Thyroid gland (tissue), 4 donors: Measurements from ENCODE around the gene CRABP2. TPM values are rescaled to one million over a fixed set of nuclear protein-coding genes. Genes with fewer than 3 reads are reported as not detected.

Source experiments
- DNase-seq, 2 donors: peaks; one replicate each; pipeline ENCODE4 v3.0.0-alpha.2; 2019
- H3K27ac ChIP-seq, 3 donors: fragments of 200-600 bp; sonication (generic); 1 replicate in 2 of 3; 2 replicates in 1 of 3; pipeline ENCODE4 v1.5.1; 2016 to 2019; ENCODE audit warnings: mild to moderate bottlenecking in 1 of 3, moderate library complexity in 1 of 3
- H3K27me3 ChIP-seq: fragments of 200-600 bp; sonication (generic); one replicate; pipeline ENCODE4 v1.5.1; 2019
- H3K36me3 ChIP-seq, 2 donors: fragments of 200-600 bp; sonication (generic); one replicate each; pipeline ENCODE4 v1.5.1; 2016 to 2019
- H3K4me1 ChIP-seq, 2 donors: fragments of 200-600 bp; sonication (generic); one replicate each; pipeline ENCODE4 v1.5.1; 2017 to 2019
- H3K4me3 ChIP-seq, 3 donors: fragments of 200-600 bp; sonication (generic); replicated peaks in 1 of 3; 1 replicate in 2 of 3; 2 replicates in 1 of 3; pipeline ENCODE4 v1.5.1; 2016; ENCODE audit warnings: mild to moderate bottlenecking in 1 of 3
- H3K9me3 ChIP-seq: fragments of 200-600 bp; sonication (generic); one replicate; pipeline ENCODE4 v1.5.1; 2017
- POLR2A ChIP-seq, 2 donors: fragments of 450-650 bp; IDR thresholded peaks; one replicate each; pipeline ENCODE4 v1.6.1; 2017; ENCODE audit warnings: antibody characterized with exemption in 2 of 2, mild to moderate bottlenecking in 2 of 2, moderate library complexity in 1 of 2
- WGBS, 2 donors: methylation state at CpG; one replicate each; pipeline ENCODE4 v1.1.5; 2017; 5-methylcytosine and 5-hydroxymethylcytosine counted together
- intact Hi-C: fragments of 100-400 bp; cut with DNase I; formaldehyde crosslinking; loops from one replicate; pipeline ENCODE4 v1.15.1; 2023
- total RNA-seq, 4 donors: library from RNA; depleted of rRNA; stranded (reverse); fragments of >200 nt; gene quantifications; one replicate each; pipeline ENCODE4 v1.2.3, GENCODE V29; 2016
- TF ChIP-seq, protein P1 (sequence below), 6 experiments: fragments of 200-600 bp in 3 of 6; fragments of 450-650 bp in 3 of 6; sonication (generic) in 3 of 6; IDR thresholded peaks; one replicate each; pipeline ENCODE4 v1.5.1; 2016 to 2019; ENCODE audit warnings: antibody characterized with exemption in 6 of 6, mild to moderate bottlenecking in 2 of 6, inconsistent platforms in 1 of 6, moderate library complexity in 1 of 6

CRABP2 gene
- total RNA-seq, 4 donors from 2014 or later: 3.0 to 15.3 (median 4.5) TPM; not detected in 1

DNA sequence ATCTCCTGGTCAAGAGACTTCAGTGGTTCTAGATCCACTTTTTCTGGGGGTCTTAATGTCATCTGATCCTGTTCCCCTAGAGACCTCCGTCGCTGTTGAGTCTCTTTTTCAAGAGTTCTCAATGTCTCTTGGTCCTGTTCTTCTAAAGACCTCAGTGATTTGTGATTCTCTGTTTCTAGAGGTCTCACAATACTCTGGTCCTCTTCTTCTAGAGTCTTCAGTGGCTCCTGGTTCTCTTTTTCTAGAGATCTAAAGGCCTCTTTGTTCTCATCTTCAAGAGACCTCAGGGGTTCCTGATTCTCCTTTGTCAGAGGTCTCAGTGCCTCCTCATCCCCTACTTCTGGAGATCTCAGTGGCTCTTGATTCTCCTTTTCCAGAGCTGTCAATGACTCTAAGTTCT, 33.6 kb downstream of the CRABP2 start:
- Histone ChIP-seq H3K4me1 (peaks cover under 1 to 21% of the 10 kb centered on the region in 2 donors), H3K36me3 (no peaks in the 10 kb centered on the region), H3K4me3 (no peak overlapping the region), H3K27me3 (peaks cover 1% of the 10 kb centered on the region), H3K27ac (no peak overlapping the region), H3K9me3 (no peaks in the 10 kb centered on the region)
- WGBS, 2 donors: 89% methylated on average over 2 of the region's 2 CpGs
- DNase-seq: no peak
- TF ChIP-seq, protein P1, sequence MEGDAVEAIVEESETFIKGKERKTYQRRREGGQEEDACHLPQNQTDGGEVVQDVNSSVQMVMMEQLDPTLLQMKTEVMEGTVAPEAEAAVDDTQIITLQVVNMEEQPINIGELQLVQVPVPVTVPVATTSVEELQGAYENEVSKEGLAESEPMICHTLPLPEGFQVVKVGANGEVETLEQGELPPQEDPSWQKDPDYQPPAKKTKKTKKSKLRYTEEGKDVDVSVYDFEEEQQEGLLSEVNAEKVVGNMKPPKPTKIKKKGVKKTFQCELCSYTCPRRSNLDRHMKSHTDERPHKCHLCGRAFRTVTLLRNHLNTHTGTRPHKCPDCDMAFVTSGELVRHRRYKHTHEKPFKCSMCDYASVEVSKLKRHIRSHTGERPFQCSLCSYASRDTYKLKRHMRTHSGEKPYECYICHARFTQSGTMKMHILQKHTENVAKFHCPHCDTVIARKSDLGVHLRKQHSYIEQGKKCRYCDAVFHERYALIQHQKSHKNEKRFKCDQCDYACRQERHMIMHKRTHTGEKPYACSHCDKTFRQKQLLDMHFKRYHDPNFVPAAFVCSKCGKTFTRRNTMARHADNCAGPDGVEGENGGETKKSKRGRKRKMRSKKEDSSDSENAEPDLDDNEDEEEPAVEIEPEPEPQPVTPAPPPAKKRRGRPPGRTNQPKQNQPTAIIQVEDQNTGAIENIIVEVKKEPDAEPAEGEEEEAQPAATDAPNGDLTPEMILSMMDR (IDR thresholded peaks at IDR 0.05): no peak
- TF ChIP-seq POLR2A (IDR thresholded peaks at IDR 0.05): no peak
- intact Hi-C loops: no loop called here

DNA sequence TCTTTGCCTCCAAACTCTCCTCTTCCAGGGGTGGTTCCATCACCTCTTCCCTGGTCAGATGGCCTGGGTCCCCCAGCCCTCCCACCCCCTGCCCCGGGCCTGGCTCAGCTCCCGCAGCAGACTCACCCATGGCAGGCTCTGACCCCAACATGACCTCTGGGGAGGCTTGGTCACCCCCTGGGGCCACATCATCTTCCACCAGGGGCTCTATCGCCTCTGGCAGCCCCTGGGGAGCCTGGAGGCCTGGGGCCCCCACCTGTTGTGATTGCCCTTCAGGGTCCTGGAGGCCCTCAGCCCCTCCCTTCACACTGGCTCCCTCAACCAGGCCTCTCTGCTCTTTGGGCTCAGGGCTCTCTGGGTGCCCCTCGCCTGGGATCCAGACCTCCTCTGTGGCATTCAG, 34.6 kb downstream of the CRABP2 start:
- H3K27me3 ChIP-seq: no peaks in the 10 kb centered on the region
- no peak for DNase-seq
- peak overlapping the region in 2 of 3 donors; percentile 5 to 23 for H3K27ac ChIP-seq
- TF ChIP-seq POLR2A (IDR thresholded peaks at IDR 0.05): no peak
- TF ChIP-seq, protein P1 (IDR thresholded peaks at IDR 0.05): no peak
- intact Hi-C loops: no loop called here
- no peak overlapping the region for H3K4me3 ChIP-seq
- H3K36me3 ChIP-seq: no peaks in the 10 kb centered on the region
- H3K4me1 ChIP-seq: peaks cover 0 to 19% of the 10 kb centered on the region in 2 donors
- H3K9me3 ChIP-seq: no peaks in the 10 kb centered on the region
- WGBS, 2 donors: 66 to 69% methylated on average over 4 of the region's 4 CpGs

DNA sequence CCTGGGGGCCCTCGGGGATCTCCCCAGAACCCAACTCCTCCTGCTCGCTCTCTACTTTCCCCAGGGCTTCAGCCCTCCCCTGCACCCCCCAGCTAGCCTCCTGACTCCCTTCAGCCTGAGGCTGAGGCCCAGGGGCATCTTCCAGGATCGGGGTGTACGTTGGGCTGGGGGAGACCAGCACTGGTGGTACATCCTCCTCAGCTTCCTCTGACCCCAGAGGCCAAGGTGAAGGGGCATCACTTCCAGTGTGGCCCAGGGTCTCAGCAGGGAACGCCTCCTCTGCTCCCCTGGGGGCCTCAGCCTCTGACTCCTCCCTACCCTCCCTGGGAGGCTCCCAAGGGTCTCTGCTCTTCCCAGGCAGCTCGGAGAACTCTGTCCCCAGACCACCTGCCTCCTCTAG, 35.0 kb downstream of the CRABP2 start:
- TF ChIP-seq, protein P1 (IDR thresholded peaks at IDR 0.05): no peak
- no peak for TF ChIP-seq POLR2A (IDR thresholded peaks at IDR 0.05)
- H3K36me3 ChIP-seq: no peaks in the 10 kb centered on the region
- peak overlapping the region in 2 of 3 donors; percentile 5 to 23 for H3K27ac ChIP-seq
- no peaks in the 10 kb centered on the region for H3K9me3 ChIP-seq
- no peak overlapping the region for H3K4me3 ChIP-seq
- WGBS, 2 donors: 73% methylated on average over 6 of the region's 6 CpGs
- no peak for DNase-seq
- peaks cover 0 to 21% of the 10 kb centered on the region in 2 donors for H3K4me1 ChIP-seq
- no peaks in the 10 kb centered on the region for H3K27me3 ChIP-seq
- intact Hi-C loops: no loop called here

DNA sequence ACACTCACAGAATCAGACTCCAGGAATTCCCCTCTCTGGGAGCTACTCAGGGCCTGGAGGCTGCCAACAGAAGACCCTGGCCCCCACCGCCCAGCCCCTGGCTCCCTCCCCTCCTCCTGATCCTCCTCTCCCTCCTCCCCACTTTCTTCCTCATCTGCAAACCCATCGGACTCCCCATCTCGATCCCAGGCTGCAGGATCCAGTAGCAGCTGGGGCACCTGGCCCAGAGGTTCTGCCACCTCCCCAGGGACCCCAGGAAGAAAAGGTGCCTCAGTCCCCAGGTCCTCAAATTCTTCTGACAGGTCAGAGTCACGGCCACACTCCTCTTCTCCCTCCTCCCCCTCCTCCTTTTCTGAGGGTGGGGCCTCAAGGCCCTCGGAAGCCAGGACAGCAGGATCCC, 35.6 kb downstream of the CRABP2 start:
- intact Hi-C loops: no loop called here
- WGBS, 2 donors: 63 to 65% methylated on average over 5 of the region's 5 CpGs
- Histone ChIP-seq H3K4me3 (no peak overlapping the region), H3K36me3 (no peaks in the 10 kb centered on the region), H3K9me3 (no peaks in the 10 kb centered on the region), H3K27ac (no peak overlapping the region), H3K4me1 (peaks cover 0 to 26% of the 10 kb centered on the region in 2 donors), H3K27me3 (no peaks in the 10 kb centered on the region)
- TF ChIP-seq POLR2A (IDR thresholded peaks at IDR 0.05): no peak
- TF ChIP-seq, protein P1 (IDR thresholded peaks at IDR 0.05): no peak
- DNase-seq: no peak

DNA sequence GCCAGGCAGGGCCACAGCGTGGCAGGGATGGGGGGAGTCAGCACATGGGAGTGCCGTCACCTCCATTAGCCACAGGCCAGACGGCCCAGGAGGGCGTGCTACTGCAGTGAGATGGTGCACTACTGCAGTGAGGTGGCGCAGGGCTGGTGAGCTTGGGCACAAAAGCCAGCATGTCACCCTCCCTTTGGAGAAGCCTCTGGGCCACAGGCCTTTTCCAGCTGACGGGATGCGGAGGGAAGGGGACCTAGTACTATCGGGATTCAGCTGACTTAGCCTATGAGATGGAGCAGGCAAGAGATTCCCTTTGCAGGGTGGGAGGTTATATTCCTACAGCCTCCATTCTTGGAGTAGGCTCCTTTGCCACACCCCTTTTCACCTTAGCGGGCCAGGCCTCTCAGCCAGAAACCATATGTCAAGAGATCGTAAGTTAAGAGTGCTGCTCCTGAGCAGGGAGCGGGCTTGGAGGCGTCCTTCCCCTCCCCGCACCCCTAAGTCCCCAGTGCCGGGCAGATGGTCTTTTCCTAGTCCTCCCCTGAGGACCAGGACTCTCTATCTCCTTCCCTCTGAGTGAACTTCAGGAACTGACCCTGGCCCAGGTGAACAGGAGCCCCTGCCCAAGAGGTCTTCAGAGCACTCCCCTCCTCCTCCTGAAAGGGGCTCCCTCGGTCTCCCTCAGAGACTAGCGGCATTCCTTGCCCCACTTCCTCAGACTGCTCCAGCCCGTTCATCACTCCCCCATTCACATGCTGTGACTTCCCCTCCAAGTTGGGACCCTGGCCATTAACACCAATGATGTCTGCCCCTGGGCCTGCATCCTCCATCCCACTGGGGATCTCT, 36.4 kb downstream of the CRABP2 start:
- H3K27me3 ChIP-seq: no peaks in the 10 kb centered on the region
- H3K4me3 ChIP-seq: no peak overlapping the region
- TF ChIP-seq, protein P1 (IDR thresholded peaks at IDR 0.05): no peak
- no peak for TF ChIP-seq POLR2A (IDR thresholded peaks at IDR 0.05)
- H3K4me1 ChIP-seq: peaks cover 0 to 34% of the 10 kb centered on the region in 2 donors
- peak overlapping the region in 2 of 3 donors; percentile 24 to 63 for H3K27ac ChIP-seq
- no peaks in the 10 kb centered on the region for H3K36me3 ChIP-seq
- no peaks in the 10 kb centered on the region for H3K9me3 ChIP-seq
- DNase-seq: no peak
- WGBS, 2 donors: 69 to 80% methylated on average over 16 to 17 of the region's 17 CpGs
- intact Hi-C loops: no loop called here
